SK-N-SH treated with all-trans-retinoic acid at 6 μM for 48 hours (cell line): ENCODE results near the gene RBFOX2.

ENCODE experiments used
- ARNTL ChIP-seq: fragments of 450-650 bp; formaldehyde crosslinking; IDR thresholded peaks from 2 replicates; pipeline ENCODE4 v1.5.0; 2020; ENCODE audit warnings: low read depth, mild to moderate bottlenecking, moderate library complexity, borderline replicate concordance
- ZFP30 ChIP-seq: fragments of 450-650 bp; formaldehyde crosslinking; IDR thresholded peaks from 2 replicates; pipeline ENCODE4 v1.5.0; 2022; ENCODE audit warnings: mild to moderate bottlenecking, moderate library complexity
- TF ChIP-seq, protein P1 (sequence below): fragments of 250-450 bp; sonication (Bioruptor Pico); IDR thresholded peaks from 2 replicates; pipeline ENCODE4 v1.5.1; 2021; ENCODE audit warnings: mild to moderate bottlenecking, moderate library complexity

DNA sequence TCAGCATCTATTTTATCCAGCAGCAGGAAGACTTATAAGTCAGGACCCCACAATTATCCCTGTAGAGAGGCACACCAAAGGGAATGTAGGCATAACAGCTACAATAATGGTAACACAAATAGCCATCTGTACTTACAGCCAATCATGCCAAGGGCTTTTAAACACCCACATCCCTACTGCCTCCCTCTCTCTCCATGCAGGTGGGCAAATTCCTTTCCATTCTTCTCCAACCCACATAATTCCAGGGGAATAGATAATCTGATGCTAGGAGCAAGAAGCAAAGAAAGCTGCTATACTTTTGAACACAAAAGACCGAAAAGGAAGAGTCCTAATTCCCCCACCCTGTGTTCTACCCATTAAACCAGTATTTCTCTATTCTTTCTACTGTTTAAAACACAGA is 46.7 kb downstream of the RBFOX2 start:
- TF ChIP-seq ZFP30 (no peak), ARNTL (CRISPR knock-in tag) (no peak)
- TF ChIP-seq, protein P1, sequence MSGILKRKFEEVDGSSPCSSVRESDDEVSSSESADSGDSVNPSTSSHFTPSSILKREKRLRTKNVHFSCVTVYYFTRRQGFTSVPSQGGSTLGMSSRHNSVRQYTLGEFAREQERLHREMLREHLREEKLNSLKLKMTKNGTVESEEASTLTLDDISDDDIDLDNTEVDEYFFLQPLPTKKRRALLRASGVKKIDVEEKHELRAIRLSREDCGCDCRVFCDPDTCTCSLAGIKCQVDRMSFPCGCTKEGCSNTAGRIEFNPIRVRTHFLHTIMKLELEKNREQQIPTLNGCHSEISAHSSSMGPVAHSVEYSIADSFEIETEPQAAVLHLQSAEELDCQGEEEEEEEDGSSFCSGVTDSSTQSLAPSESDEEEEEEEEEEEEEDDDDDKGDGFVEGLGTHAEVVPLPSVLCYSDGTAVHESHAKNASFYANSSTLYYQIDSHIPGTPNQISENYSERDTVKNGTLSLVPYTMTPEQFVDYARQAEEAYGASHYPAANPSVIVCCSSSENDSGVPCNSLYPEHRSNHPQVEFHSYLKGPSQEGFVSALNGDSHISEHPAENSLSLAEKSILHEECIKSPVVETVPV (CRISPR knock-in tag) = no peak
